Panc1 (cell line): ENCODE measurements around the gene MAJIN. TPM values are rescaled to one million over a fixed set of nuclear protein-coding genes. Genes with fewer than 3 reads are reported as not detected.

Source experiments
- ATAC-seq: fragments of 200-7000 bp; cut with Tn5 transposase; 2 replicates; pipeline ENCODE4 v1.9.1; 2020; ENCODE audit warnings: mild to moderate bottlenecking, moderate library complexity
- BruUV-seq: library from RNA; stranded (reverse); fragments of 400-500 nt; replicated peaks from 2 replicates; lab custom pipeline; 2021; lab: Mats Ljungman, UMichigan
- CTCF ChIA-PET: fragments of 300-600 bp; sonication (Branson Sonifier 250); formaldehyde crosslinking; loops from one replicate; lab custom pipeline; 2022; ENCODE audit warnings: antibody characterized with exemption; lab: Charles Lee
- POLR2A ChIA-PET: fragments of 300-600 bp; sonication (Branson Sonifier 250); formaldehyde crosslinking; loops from one replicate; lab custom pipeline; 2022; ENCODE audit warnings: antibody characterized with exemption; lab: Charles Lee
- DNase-seq: peaks from one replicate; pipeline ENCODE4 v3.0.0-alpha.2; 2010; ENCODE audit warnings: low read depth, low spot score
- H3K27ac ChIP-seq: 2 replicates; pipeline ENCODE4 v1.5.1; 2011; ENCODE audit warnings: mild to moderate bottlenecking, low read length, inconsistent platforms
- H3K27me3 ChIP-seq: fragments of 200-500 bp; sonication (Bioruptor generic); 2 replicates; pipeline ENCODE4 v1.6.0; 2014; ENCODE audit warnings: low read length, inconsistent platforms; ENCODE audit not compliant: control insufficient read depth, insufficient read depth
- H3K36me3 ChIP-seq: fragments of 200-500 bp; sonication (Bioruptor generic); 2 replicates; pipeline ENCODE4 v1.5.1; 2014; ENCODE audit warnings: inconsistent platforms, mild to moderate bottlenecking, low read length, moderate library complexity; ENCODE audit not compliant: control insufficient read depth, insufficient read depth
- H3K4me1 ChIP-seq: 2 replicates; pipeline ENCODE4 v1.5.1; 2011; ENCODE audit warnings: inconsistent platforms, mild to moderate bottlenecking, low read length, moderate library complexity; ENCODE audit not compliant: control insufficient read depth, insufficient read depth
- H3K4me3 ChIP-seq, 2 experiments: 2 replicates each; pipeline ENCODE4 v1.5.1; 2011 to 2012; ENCODE audit warnings: low read depth in 2 of 2, low read length in 2 of 2, mild to moderate bottlenecking in 2 of 2, inconsistent platforms in 1 of 2, moderate library complexity in 1 of 2
- H3K9me3 ChIP-seq: fragments of 200-500 bp; sonication (Bioruptor generic); 2 replicates; pipeline ENCODE4 v1.5.1; 2014; ENCODE audit warnings: low read depth, mild to moderate bottlenecking, inconsistent platforms, low read length, moderate library complexity; ENCODE audit not compliant: control insufficient read depth, insufficient read depth
- CTCF ChIP-seq: fragments of 450-650 bp; IDR thresholded peaks from 2 replicates; pipeline ENCODE4 v1.5.1; 2017; ENCODE audit warnings: mild to moderate bottlenecking
- POLR2AphosphoS5 ChIP-seq: IDR thresholded peaks from 2 replicates; pipeline ENCODE4 v1.6.1; 2012; ENCODE audit warnings: mild to moderate bottlenecking, low read depth, low read length, moderate library complexity
- REST ChIP-seq, 2 experiments: IDR thresholded peaks; 2 replicates each; pipeline ENCODE4 v1.6.1; 2011 to 2012; ENCODE audit warnings: low read depth in 2 of 2, control low read depth in 1 of 2, low read length in 1 of 2, mild to moderate bottlenecking in 1 of 2, moderate library complexity in 1 of 2; ENCODE audit not compliant: insufficient read depth in 1 of 2
- SIN3A ChIP-seq: IDR thresholded peaks from 2 replicates; pipeline ENCODE4 v1.6.1; 2012; ENCODE audit warnings: low read depth, mild to moderate bottlenecking, low read length, moderate library complexity, borderline replicate concordance; ENCODE audit not compliant: insufficient read depth
- TCF7L2 ChIP-seq: IDR thresholded peaks from 2 replicates; pipeline ENCODE4 v1.6.1; 2011; ENCODE audit warnings: mild to moderate bottlenecking, low read depth, low read length, inconsistent platforms
- in situ Hi-C: cut with HindIII; loops from 2 replicates; pipeline ENCODE4 v1.10.0; 2016; ENCODE audit warnings: low sequenced_read_pairs, low pct_unique_long_range_greater_than_20kb
- intact Hi-C: fragments of 100-400 bp; cut with micrococcal nuclease; formaldehyde crosslinking; loops from one replicate; pipeline ENCODE4 v1.10.0; 2022; ENCODE audit not compliant: unreplicated experiment
- total RNA-seq: library from RNA; stranded (reverse); gene quantifications from one replicate; pipeline ENCODE4 v1.2.1, GENCODE V29; 2021; ENCODE audit not compliant: unreplicated experiment

The MAJIN gene
- total RNA-seq, 1 experiment from 2014 or later = not detected

GRCh38 chr11:65021003-65021402 lies 49.1 kb upstream of the MAJIN start:
- intact Hi-C loops (loop anchor here (10.0 kb wide), 1 partner anchor 176 kb away; the partner anchor contains the start of gene CDC42BPG), in situ Hi-C loops (no loop called here)
- DNase-seq (no peak), ATAC-seq (no peak)
- TF ChIP-seq CTCF (no peak), POLR2AphosphoS5 (no peak), SIN3A (no peak)
- BruUV-seq = no TSS peak
- Histone ChIP-seq H3K9me3 (no peaks in the 10 kb centered on the region), H3K36me3 (no peaks in the 10 kb centered on the region), H3K4me3 (no peak overlapping the region), H3K27me3 (no peaks in the 10 kb centered on the region), H3K4me1 (no peaks in the 10 kb centered on the region; the same call in 1 of the 2 replicates), H3K27ac (no peak overlapping the region)
- ChIA-PET CTCF (no interaction called here), POLR2A (interaction anchor here (0.7 kb wide), 1 partner anchor 97 kb away, joined by 4 read pairs; no protein-coding TSS in a partner anchor)

DNA sequence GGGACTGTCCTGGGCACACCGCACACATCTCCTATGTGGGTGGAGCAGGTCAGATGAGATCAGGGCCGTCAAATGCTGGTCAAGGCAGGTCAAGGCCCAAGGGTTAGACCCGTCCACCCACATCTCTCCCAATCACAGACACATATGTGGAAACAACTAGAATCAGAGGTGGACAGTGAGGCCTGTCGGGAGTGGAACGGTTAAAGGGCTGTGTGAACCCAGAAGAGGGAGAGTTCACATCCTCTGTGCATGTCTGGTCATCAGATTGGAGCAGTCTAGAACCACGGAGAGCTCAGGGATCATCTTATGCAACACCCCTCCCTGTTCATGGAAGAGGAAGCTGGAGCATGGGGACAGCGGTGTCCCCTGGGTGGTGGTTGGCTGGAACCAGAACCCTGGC lies 47.9 kb upstream of the MAJIN start:
- Histone ChIP-seq H3K4me3 (no peak overlapping the region), H3K27ac (no peak overlapping the region), H3K36me3 (no peaks in the 10 kb centered on the region), H3K27me3 (no peaks in the 10 kb centered on the region), H3K9me3 (no peaks in the 10 kb centered on the region), H3K4me1 (no peaks in the 10 kb centered on the region; the same call in 1 of the 2 replicates)
- POLR2A ChIA-PET = no interaction called here
- intact Hi-C loops = loop anchor here (10.0 kb wide), 1 partner anchor 175 kb away; the partner anchor contains the start of gene CDC42BPG
- in situ Hi-C loops = no loop called here
- ATAC-seq = no peak
- DNase-seq = no peak
- TF ChIP-seq SIN3A = no peak
- no peak for TF ChIP-seq REST (IDR thresholded peaks at IDR 0.05; ENCODE audit: insufficient read depth in 1 of 2, low read depth in 2 of 2, low read length in 1 of 2)
- no peak for TF ChIP-seq TCF7L2
- no peak for TF ChIP-seq CTCF
- no peak for TF ChIP-seq POLR2AphosphoS5
- CTCF ChIA-PET = interaction anchor here (0.5 kb wide), 1 partner anchor 12 kb away, joined by 3 read pairs; no protein-coding TSS in a partner anchor
- BruUV-seq = no TSS peak
